ENCODE data around the gene SLCO4A1.

The SLCO4A1 gene

DNA sequence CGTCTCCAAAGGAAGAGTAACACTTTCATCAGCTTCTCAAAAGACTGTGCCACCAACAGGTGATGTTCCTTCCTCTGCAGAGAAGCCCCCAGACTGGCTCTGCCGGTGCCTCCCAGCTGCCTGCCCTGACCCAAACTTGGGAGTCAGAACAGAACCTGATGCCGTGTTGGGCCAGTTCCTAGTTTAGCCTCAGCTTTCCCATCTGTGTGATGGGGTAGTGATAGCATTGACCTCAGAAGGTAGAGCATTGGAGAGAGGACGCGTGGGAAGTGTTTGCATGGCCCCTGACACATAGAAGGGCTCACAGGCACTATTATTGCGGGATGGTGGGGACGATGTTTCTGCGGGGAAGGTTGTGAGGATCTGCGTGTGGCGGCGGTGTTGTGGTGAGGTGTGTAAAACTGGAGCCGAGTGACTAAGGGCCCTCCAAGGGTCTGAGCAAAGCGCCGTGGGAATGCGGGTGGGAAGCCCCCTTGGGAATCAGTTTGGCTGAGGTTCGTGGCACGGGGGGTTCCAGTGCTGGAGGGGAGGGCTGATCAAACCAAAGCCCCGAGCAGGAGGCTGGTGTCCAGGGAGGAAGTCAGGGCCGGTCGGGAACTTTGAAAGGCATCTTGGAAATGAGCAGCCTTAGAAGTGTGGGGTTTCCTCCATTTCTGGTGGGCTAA lies 68.0 kb downstream of the SLCO4A1 start:
- TF ChIP-seq, protein P1, sequence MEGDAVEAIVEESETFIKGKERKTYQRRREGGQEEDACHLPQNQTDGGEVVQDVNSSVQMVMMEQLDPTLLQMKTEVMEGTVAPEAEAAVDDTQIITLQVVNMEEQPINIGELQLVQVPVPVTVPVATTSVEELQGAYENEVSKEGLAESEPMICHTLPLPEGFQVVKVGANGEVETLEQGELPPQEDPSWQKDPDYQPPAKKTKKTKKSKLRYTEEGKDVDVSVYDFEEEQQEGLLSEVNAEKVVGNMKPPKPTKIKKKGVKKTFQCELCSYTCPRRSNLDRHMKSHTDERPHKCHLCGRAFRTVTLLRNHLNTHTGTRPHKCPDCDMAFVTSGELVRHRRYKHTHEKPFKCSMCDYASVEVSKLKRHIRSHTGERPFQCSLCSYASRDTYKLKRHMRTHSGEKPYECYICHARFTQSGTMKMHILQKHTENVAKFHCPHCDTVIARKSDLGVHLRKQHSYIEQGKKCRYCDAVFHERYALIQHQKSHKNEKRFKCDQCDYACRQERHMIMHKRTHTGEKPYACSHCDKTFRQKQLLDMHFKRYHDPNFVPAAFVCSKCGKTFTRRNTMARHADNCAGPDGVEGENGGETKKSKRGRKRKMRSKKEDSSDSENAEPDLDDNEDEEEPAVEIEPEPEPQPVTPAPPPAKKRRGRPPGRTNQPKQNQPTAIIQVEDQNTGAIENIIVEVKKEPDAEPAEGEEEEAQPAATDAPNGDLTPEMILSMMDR (conservative IDR thresholded peaks at IDR 0.05; ENCODE audit: low read length): no peak
- DNase-seq (ENCODE audit: low read depth): no peak
- no peak overlapping the region for H3K4me3 ChIP-seq (ENCODE audit: low read length)

DNA sequence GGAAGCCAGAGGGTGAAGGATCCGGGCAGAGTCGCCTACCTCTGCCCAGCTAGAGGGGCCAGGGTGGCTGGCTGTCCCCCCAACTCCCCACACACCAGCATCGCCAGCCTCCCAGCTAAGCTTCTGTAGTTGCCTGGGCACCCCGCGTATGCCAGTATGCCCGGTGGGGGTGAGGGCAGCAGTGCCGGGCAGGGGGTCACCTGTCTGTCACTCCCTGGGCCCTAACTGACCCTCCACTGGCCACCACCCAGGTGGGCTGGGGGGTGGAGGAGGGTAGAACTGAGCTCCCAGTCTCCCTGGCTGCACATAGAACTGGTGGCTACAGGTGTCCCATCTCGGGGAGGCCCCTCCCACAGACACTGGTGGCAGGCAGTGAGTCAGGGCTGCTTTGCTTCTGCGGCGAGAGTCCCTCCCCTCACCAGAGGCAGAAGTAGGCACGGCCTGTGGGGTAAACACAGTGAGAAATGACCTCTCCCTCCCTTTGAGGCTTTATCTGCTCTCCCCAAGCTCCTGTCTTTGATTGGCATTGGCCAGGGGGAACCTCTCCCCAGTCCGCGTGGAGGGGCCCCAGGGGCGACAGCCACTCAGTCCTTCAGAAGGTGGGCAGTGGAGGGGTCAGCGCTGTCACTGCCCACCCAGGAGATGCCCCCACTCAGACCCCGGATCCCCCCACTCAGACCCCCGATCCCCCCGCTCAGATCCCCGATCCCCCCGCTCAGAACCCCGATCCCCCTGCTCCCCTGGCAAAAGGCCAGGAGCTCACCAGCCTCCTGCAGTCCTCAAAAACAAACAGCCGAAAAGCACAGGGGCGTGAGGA lies 68.8 kb downstream of the SLCO4A1 start:
- DNase-seq (ENCODE audit: low read depth): no peak
- TF ChIP-seq, protein P1 (conservative IDR thresholded peaks at IDR 0.05; ENCODE audit: low read length): no peak

DNA sequence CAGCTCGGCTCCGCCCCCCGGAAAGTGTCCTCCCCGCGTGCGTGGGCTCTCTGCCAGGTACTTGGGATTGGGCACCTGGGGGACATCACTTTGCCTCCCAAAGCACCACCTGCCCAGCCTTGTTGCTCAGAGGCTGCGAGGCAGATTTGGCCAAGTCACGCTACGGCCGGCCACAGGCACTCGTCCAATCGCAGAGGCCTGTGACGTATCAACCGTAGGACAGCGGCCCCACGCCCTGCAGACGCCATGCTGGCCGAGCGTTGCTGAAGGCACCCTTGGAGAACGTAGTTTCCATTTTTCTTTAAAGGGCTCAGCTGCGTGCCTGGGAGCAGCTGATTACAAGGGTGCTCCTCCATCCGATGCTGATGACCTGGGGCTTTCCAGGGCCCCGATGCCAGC lies 69.4 kb downstream of the SLCO4A1 start:
- DNase-seq (ENCODE audit: low read depth): no peak
- no peak overlapping the region for H3K4me3 ChIP-seq (ENCODE audit: low read length)
- TF ChIP-seq, protein P1 (conservative IDR thresholded peaks at IDR 0.05; ENCODE audit: low read length): no peak

More for the DNA sequence above, 68.8 kb downstream of the SLCO4A1 start:
- H3K4me3 ChIP-seq (ENCODE audit: low read length): no peak overlapping the region

DNA sequence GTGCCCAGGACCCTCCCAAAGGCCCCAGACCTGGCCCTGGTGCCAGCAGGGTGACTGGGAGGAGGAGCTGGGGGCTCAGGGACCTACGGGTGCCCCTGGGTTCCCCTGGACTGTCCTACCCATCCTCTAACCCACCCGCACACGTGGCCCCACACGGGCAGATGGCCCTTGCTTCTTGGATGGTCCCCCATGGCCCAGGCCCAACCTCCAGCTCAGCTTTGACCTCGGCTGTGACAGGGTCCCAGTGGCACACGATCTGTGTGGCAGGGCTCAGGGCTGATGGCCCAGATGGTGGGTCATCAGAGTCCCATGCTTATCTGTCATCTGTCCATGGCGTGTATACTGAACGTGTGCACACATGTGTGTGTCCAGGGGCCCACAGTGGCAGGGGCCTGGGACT lies 70.3 kb downstream of the SLCO4A1 start:
- no peak for DNase-seq (ENCODE audit: low read depth)
- TF ChIP-seq, protein P1 (conservative IDR thresholded peaks at IDR 0.05; ENCODE audit: low read length): no peak
- H3K4me3 ChIP-seq (ENCODE audit: low read length): no peak overlapping the region

DNA sequence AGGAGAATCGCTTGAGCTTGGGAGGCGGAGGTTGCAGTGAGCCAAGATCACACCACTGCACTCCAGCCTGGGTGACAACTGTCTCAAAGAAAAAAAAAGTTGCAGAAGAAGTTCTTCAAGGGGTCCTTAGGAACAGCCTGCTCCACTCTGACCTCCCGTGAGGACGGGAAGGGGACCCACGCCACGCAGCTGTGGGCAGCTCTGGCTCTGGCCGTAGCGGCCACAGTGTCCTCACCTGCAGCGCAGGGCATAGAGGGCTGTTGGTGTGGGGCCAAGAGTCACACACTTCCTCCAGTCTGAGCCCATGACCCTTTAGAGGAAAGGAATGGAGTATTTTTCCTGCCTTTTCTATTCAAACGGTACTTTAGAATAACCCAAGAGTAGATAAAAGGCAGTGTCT lies 71.7 kb downstream of the SLCO4A1 start:
- TF ChIP-seq, protein P1 (conservative IDR thresholded peaks at IDR 0.05; ENCODE audit: low read length): no peak
- no peak overlapping the region for H3K4me3 ChIP-seq (ENCODE audit: low read length)
- DNase-seq (ENCODE audit: low read depth): no peak

DNA sequence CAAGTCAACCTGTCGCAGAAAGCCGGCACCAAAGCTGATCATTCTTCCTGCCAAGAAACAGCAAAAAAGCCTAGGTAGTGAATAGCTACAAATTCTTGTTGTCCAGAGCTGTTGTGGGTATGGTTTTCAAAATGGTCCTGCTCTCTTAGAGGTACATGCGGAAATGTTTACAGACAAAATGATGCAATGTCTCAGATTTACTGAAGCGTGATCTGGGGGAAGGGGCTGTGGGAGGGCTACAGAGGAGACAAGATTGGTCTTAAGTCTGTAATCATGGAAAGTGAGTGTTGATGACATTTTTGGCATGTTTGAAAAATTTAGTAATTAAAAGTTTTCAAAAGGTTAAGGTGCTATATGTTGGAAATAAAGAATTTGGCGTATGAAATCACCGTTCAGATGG lies 72.5 kb downstream of the SLCO4A1 start:
- TF ChIP-seq, protein P1 (conservative IDR thresholded peaks at IDR 0.05; ENCODE audit: low read length): no peak
- H3K4me3 ChIP-seq (ENCODE audit: low read length): no peak overlapping the region
- DNase-seq (ENCODE audit: low read depth): no peak

DNA sequence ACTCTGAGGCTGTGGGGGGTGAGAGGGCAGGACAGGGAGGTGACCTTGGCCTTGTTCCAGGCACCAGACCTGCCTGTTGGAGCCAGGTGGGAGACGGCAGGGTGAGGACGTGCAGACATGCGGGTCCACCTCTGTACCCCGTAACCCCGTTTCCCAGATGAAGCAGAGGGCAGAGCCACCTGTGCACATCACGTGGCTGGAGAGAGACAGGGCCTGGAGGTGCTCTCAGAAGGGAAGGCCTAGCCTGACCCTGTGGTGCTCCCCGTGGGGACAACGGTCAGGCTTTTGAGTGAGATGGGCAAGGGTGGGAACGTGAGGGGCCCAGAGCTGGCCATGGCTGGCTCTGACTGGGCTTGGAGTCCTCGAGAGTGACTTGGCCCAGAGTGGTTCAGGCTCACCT lies 72.9 kb downstream of the SLCO4A1 start:
- DNase-seq (ENCODE audit: low read depth): no peak
- TF ChIP-seq, protein P1 (conservative IDR thresholded peaks at IDR 0.05; ENCODE audit: low read length): no peak
- no peak overlapping the region for H3K4me3 ChIP-seq (ENCODE audit: low read length)
